GM18520 (cell line): ENCODE results near the gene RAB3GAP1.

Experiments
- ATAC-seq: cut with Tn5 transposase; IDR thresholded peaks from one replicate; pipeline ENCODE4 v1.9.1; 2021; ENCODE audit not compliant: unreplicated experiment

The RAB3GAP1 gene

DNA sequence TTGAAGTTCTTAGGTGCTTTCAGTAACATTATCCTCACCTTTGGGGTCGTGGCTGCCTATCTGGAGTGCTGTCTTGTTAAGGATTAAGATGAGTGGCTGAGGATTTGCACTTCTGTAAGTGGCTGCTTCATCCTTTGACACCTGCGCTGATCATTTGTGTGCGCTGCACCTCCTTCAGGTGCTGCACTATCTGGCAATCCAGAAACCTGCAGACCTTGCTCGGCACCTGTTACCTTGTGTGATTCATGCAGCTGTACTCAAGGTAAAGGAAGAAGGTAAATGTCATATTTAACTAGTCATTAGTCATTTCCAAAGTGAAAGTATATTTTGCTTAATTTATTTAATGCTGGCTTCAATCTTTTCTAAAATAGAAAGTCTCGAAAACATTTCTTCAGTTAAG is 110.3 kb downstream of the RAB3GAP1 start:
- ATAC-seq: no peak

DNA sequence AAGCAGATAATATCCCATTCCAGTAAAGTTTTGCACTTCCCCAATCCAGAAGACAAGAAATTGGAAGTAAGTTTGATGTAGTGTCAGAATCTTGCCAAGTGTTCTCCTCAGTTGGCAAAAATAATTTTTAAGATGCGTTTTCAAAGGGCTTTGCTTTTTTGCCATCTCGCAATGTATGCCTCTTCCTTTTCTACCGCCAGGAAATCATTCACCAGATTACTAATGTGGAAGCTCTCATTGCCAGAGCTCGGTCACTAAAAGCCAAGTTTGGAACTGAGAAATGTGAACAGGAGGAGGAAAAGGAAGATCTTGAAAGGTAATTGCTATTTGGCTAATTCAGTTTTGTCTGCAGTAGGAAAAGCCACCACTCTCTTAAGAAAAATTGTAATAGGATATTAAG is 110.7 kb downstream of the RAB3GAP1 start:
- no peak for ATAC-seq

DNA sequence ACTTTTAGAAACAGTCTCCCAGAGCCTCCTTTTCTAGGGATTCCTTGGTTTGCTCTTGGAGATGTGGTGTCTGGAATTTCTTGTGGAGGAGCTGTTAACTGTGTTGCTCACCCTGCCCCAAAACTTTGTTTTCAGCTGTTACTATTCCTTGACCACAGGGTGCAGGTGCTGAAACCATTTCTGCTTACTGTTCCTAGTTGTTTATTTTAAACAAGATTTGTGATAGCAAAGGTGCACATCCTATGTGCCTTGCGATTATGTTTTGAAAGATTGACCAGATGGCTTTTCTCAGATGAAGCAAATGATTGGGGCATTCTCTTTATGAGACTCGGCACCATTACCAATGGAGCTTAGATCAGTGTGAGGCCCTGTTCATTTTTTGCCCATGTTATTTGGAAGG is 111.2 kb downstream of the RAB3GAP1 start:
- no peak for ATAC-seq

DNA sequence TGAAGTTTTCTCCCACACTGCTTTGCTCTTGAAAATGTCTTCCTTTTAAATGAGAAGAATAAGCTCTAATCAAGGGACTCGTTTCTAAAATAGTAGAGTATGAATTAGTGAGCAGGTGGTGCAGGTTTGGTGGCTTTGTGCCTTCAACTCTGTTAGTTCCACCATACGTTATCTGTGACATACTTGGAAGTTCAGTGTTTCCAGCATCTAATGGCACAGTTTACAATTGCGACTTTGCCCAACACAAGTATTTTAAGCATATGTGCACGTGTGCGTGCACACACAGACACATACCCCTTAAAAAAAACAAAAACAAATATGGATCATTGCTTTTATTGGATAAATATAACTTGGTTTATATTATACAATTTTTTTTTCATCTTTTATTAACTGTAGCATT is 111.8 kb downstream of the RAB3GAP1 start:
- ATAC-seq: no peak

DNA sequence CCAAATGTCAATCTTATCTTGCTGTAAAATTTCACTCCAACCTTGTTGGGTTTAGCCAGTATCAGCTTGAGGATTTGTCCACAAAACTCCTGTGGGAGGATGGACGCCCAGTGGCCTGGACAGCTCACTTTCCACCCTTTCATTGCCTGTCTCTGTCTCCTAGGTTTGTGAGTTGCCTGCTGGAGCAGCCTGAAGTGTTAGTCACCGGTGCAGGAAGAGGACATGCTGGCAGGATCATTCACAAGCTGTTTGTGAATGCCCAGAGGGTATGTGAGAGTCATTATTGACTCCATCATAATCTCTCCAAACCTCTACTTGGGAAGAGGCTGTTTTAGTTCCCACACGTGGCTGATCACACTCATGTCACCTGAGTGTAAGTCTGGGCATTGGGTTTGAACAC is 112.3 kb downstream of the RAB3GAP1 start:
- ATAC-seq: no peak

DNA sequence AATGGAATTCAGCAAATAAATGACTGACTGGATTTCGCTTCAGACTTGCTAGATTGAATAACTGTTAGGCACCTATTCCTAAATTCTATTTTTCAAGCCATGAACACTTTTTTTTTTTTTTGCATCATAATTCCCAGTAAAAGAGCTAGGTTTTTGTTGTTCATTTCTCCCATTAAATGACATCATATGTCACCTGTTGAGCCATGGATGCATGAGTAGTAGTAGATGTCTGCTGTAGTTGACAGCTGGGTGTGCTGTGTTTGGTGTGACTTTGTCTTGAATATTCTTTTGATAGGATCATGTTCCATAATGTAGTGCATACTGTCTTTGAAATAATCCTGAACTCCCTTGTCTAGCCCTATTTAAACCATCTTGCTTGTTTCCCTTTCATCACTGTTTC is 115.2 kb downstream of the RAB3GAP1 start:
- no peak for ATAC-seq

DNA sequence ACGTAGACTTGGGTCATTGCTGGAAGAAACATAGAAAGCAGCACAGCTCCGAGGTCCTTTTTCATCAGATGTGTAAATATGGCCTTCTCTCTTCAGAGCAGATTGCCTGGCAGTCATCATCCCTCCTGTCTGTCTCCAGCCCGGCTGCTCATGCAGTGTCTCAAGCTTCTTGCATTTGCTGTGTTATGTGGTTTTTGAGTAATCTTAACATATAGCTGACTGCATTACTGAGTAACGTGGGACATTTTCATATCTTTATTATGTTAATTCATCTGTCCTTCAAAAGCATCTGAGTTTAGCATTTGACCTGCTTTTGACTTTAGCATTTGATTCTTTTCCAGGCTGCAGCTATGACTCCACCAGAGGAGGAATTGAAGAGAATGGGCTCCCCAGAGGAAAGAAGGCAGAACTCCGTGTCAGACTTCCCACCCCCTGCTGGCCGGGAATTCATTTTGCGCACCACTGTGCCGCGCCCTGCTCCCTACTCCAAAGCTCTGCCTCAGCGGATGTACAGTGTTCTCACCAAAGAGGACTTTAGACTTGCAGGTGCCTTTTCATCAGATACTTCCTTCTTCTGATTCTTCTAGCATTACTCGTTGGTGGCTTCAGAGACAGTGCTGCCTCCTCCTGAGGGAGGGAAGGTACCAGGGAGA is 116.2 kb downstream of the RAB3GAP1 start:
- no peak for ATAC-seq

DNA sequence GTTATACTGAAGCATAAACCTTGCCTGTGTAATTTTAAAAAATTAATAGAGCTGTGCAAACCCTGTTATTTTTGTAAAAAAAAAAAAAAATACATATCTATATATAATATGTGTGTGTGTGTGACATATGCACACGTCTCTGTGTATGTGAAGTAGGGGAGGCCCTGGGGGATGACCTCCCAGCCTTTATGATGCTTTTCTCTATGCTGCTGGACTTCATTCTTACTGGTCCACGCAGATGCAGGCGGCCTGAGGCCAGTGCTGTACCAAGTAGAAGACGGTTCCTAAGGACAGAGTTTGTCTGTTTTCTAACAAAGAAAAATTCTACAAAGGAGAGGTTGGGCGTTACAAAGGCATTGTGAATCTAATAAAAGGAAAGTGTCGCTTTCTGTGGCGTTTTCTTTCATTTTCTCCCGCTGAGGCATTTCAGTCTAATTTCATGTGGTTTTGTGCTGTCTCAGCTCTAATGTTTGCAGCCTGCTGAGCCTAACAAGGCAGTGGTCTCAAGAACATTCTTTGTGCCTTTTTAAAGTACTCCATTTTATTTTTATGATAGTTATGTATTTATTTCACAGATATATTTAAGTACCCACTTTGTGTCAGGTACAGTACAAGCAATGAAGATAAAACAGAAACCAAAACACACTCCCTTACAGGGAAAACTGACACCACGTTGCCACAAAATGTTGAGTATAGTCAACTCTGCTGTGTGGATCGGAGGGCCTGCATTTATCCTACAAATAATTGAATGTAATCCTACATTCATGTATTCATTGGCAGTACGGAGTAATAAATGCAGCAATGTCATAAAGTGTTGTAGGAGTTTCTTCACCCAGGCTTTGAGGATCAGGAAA is 118.0 kb downstream of the RAB3GAP1 start:
- ATAC-seq: no peak

DNA sequence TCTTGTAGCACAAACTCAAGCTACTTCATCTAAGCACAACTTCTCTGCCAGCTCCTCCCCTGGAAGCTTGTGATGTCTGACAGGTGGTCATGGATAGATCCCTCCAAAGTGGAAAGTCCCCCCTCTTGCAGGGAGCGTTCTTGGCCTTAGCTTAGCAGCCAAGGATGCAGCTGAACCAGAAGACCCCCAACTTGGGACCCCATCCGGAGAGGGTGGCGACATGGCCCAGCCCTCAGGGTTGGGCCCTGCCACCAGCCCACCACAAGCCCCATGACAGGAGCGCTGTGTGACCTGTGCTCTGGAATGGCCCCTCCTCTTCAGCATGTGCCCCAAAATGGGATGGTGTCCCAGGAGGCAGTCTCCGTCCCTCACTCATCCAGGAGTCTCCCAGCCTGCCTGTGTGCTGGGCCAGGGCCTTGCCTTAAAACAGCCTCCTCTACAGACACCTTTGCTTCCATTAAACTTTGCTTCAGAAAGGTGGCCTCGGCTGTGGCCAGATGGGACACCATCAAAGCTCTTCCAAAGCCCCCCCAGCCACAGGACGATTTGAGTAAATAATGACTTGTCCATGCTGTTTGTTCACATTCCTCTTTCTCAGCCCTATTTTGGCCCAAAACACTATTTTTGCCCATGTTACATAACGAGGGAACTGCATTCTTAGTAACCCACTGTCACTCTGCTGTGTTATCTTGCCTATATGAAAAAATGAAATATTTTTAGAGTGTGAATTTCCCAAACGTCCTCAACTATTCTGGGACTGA is 122.1 kb downstream of the RAB3GAP1 start:
- ATAC-seq: no peak

DNA sequence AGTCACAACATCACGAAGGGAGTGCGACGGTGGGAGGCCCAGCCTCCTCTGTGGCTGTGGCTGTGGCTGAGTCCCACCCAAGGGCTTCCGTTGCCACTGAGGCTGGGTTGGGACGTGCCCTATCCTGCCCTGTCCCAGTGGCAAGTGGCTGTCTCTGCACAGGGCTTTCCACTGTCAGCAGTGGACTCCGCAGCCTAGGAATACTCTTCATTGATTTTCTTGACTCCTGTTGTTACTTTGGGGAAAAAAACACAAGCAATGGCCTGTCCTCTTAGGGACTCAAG is 122.7 kb downstream of the RAB3GAP1 start:
- ATAC-seq: no peak

DNA sequence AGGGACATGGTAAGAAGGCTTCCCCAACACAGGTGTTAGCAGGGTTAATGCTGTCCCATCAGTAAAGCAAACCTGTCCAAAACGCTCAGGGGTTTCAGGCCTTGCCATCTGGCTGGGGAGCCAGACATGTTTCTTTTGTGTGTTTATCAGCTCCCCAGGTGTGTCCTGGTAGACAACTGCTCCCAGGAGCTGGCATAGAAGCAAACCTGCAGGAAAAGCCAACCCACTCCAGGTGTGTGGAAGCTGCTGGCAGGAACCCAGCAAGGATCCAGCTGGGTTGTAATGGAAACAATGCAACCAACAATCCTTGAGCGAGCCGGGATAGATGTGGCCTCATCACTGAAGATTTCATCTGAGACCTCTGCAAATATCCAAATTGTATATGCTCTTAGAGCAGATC is 123.1 kb downstream of the RAB3GAP1 start:
- no peak for ATAC-seq

DNA sequence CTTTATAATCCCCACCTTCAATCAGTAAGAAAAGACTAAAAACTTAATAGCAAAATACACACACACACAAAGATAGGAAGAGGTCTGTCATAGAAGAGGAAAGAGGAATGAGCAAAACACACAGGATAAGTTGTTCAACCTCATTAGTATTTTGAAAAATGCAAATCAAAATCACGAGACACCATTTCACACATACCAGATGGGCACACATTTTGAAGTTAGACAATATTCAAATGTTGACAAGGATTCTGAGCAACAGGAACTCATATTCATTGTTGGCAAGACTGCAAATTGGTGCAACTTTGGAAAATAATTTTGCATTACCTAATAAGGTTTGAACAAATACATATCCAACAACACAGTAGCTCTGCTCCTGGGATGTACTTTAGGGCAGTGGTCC is 127.6 kb downstream of the RAB3GAP1 start:
- no peak for ATAC-seq

DNA sequence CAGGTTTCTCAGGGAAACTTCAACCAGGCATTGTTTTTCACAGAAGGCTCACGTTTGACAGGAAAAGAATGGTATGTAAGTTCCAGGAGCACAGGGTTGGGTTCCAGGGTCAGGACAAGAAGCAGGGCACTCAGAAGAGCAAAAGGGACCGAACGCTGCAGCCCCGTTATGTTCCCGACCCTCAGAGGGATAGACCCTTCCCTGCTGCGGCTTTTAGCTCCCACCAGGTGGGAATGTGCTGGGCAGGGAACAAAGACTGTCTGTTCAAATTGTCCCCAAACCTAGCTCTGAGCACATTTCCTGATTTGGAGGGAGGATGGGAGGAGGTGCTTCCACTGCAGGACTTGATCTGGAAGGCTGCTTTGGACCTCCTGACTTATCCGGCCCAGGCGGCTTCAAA is 130.1 kb downstream of the RAB3GAP1 start:
- no peak for ATAC-seq

DNA sequence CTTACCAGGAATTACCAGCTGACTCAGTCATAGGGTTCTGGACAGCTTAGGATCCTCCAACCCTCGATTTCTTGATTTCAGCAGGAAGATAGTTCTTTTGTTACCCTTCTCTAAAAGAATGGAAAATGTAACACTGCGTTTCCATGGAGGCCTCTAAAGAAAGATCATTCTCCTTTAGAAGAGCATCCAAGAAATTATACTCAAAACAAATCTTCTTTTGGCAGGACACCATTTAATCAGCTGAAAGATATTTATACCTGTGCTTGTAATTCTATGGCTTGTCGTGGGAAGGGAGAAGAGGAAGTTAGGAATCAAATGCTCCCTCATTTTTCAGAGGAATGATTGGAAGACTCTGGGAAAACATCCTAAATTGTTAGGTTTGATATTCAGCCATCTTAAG is 130.5 kb downstream of the RAB3GAP1 start:
- ATAC-seq: no peak

DNA sequence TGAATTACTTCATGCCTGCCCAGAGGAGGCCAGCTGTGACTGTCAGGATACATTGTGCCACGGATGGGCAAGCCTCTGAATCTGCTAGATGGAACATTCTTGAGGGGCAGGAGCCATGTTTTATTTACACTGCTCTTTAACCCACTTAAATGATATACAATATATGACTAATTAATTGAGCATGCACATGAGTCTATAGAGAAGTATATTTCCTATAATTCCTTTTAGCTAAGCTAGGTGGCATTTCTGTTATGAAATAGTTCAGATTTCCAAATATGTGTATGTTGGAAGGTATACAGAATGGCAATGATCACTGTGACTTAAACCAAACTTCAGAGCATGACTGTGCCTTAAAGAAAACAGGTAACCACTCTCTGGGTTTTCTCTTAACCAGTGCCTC is 131.7 kb downstream of the RAB3GAP1 start:
- no peak for ATAC-seq

DNA sequence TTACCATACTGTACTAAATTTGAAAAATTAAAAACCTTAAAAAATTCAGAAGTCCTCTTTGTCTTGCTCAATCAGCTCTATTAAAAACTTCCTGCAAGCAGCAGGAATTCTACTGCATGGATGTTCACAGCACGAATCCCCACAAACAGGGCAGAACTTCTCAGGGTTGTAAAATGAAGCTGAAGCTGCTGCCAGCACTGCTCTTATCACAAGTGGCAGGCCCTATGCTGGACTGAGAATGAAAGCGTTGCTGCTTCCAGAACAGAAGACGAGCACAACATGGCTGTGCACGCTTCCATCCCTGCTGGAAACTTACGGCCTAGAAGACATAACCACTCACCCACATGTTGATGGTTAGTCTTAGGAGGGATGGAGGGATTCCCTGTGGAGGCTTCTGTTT is 134.0 kb downstream of the RAB3GAP1 start:
- no peak for ATAC-seq

DNA sequence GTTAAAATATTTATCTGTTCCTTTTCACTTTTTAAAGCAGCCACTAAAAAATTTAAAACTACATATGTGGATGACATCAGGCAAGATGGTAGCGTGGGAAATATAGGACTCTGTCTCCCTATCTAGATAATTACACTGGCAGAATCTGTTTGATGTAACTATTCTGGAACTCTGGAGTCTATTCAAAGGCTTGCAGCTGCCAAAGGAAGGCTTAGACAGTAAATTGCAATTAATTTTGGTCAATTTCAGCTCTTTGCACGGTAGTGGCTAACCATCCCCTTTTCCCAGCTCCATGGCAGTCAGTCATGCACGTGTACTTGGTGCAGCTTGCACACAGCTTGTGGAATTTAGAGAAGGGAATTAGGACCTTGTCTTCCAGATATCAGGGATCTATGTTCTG is 135.2 kb downstream of the RAB3GAP1 start:
- ATAC-seq: no peak

DNA sequence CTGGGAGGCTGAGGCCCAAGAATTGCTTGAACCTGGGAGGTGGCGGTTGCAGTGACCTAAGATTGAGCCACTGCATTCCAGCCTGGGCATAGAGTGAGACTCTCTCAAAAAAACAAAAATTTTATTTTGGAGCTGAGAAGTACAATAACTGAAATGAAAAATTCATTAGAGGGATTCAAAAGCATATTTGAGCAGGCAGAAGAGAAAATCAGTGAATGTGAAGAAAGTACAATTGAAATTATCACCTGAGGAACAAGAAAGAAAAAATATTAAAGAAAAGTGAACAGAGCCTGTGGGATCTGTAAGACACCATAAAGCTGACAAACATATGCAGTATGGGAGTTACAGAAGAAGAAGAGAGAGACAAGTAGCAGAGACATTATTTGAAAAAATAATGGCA is 137.1 kb downstream of the RAB3GAP1 start:
- no peak for ATAC-seq

DNA sequence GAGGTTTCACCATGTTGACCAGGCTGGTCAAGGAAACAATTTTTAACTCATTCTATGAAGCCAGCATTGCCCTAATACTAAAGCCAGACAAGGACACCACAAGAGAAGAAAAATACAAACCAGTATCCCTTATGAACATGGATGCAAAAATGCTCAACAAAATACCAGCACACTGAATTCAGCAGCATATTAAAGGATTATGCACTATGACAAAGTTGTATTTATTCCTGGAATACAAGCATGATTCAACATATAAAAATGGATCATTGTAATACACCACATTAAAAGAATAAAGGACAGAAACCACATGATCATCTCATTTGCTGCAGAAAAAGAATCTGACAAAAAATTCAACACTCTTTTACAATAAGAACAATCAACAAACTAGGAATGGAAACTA is 138.7 kb downstream of the RAB3GAP1 start:
- no peak for ATAC-seq

DNA sequence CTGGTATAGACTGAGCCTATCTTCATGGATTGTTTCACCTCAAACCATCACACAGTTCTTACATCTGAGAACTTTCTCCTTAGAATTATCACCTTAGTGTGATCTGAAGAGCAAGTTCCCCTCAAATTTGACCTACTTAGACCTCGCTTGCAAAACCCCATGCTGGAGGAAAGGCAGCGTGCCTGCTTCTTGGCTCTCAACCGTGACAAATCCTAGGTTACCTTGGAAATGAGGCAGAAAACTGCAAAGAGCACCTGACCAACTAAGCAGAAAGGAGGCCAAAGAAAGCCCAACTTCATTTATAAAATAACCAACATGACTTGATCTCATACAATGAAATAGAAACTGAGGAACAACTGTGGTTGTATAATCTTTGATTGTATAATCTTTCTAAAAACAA is 146.4 kb downstream of the RAB3GAP1 start:
- no peak for ATAC-seq

DNA sequence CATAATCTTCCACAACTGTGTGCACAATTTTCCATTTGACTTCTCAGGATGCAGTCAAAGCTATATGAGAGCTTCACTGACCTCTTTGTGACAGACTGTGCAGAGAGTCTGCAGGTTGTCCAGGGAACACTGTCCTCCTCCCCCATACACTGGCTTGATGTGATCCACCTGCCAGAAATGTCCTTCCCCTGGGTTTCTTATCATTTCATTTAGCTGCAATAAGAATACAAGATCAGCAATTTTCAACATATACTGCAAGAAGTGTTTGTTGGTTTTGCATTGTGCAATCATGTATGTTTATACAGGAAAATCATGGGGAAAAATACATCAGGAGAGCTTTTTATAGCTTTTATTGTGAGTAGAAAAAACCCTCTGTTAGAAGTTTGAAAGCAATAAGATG is 150.7 kb downstream of the RAB3GAP1 start:
- no peak for ATAC-seq

DNA sequence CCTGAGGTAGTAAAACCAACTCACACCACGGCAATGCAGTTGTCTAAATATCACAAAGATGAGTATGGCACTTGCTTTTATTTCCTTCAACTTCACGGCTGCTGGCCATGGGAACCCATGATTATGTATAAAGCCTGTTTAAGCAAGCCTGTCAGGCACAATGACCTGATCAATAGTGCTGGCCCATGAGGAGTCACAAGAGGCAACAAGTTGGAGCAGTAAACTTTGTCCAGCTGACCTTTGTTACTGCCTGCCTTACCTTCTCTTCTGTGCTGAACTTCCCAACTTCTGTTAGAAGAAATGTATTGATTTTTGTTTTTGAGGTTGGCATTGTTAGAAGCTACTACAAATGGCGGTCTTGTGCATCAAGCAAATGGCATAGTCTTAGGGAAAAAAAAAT is 151.9 kb downstream of the RAB3GAP1 start:
- no peak for ATAC-seq
